Measurements from ENCODE around the gene SH3BGRL. TPM values are rescaled to one million over a fixed set of nuclear protein-coding genes. Genes with fewer than 3 reads are reported as not detected.

SH3BGRL gene
- total RNA-seq, 1 experiment from 2014 or later: 32.4 TPM

- no peaks in the 10 kb centered on the region for H3K79me2 ChIP-seq (ENCODE audit: insufficient read depth, low read length)
- no peaks in the 10 kb centered on the region for H3K9me2 ChIP-seq (ENCODE audit: insufficient read depth)
- ATAC-seq: no peak
- no peak overlapping the region for H3K4me2 ChIP-seq (ENCODE audit: low read length)
- RAD21 ChIA-PET (ENCODE audit: low non-redundant PET in 1 of 2, low total read pairs in 2 of 2, uncharacterized antibody in 2 of 2, unreplicated experiment in 2 of 2): no interaction called here
- CTCF ChIA-PET: no interaction called here
- POLR2A ChIA-PET: no interaction called here
- H3K36me3 ChIP-seq (ENCODE audit: control insufficient read depth in 1 of 2, insufficient read depth in 2 of 2, low read length in 2 of 2): no peaks in the 10 kb centered on the region
- H3K9me3 ChIP-seq (ENCODE audit: control insufficient read depth in 1 of 2, insufficient read depth in 1 of 2, low read depth in 1 of 2, low read length in 2 of 2): no peaks in the 10 kb centered on the region
- intact Hi-C loops (cut with micrococcal nuclease): no loop called here
- TF ChIP-seq EZH2 (IDR thresholded peaks at IDR 0.05) (no peak), EZH2phosphoT487 (IDR thresholded peaks at IDR 0.05; ENCODE audit: borderline replicate concordance) (no peak), REST (IDR thresholded peaks at IDR 0.05; ENCODE audit: low read depth) (no peak), SP1 (IDR thresholded peaks at IDR 0.05; ENCODE audit: low read depth) (no peak), RAD21 (IDR thresholded peaks at IDR 0.05; ENCODE audit: low read depth) (no peak), ELF1 (IDR thresholded peaks at IDR 0.05; ENCODE audit: borderline replicate concordance, low read depth) (no peak), SRF (IDR thresholded peaks at IDR 0.05; ENCODE audit: low read depth) (no peak), FOSL1 (IDR thresholded peaks at IDR 0.05; ENCODE audit: low read depth) (no peak), CBX3 (IDR thresholded peaks at IDR 0.05; ENCODE audit: low read depth) (no peak), SIN3A (IDR thresholded peaks at IDR 0.05; ENCODE audit: low read depth) (no peak), ATF3 (IDR thresholded peaks at IDR 0.05) (no peak), JUND (IDR thresholded peaks at IDR 0.05) (no peak), MAX (IDR thresholded peaks at IDR 0.05) (no peak), CTCF (IDR thresholded peaks at IDR 0.05 in 2 of 3, conservative IDR thresholded peaks at IDR 0.05 in 1 of 3; ENCODE audit: borderline replicate concordance in 1 of 3, insufficient read depth in 1 of 3, low read depth in 2 of 3, low read length in 2 of 3) (no peak), ZBTB33 (IDR thresholded peaks at IDR 0.05; ENCODE audit: extremely low read depth, insufficient replicate concordance, low read length) (no peak)
- H3K27ac ChIP-seq (ENCODE audit: low read depth, low read length): no peak overlapping the region
- H4K20me1 ChIP-seq (ENCODE audit: insufficient read depth): no peaks in the 10 kb centered on the region
- no peak for DNase-seq (ENCODE audit: low read depth, low spot score)
- BruUV-seq (replicated peaks): no TSS peak
- no peak overlapping the region for H2AFZ ChIP-seq (ENCODE audit: low read depth, low read length, poor library complexity, severe bottlenecking)
- no peak overlapping the region for H3K9ac ChIP-seq (ENCODE audit: low read length)
- H3K4me3 ChIP-seq (replicated peaks in 1 of 2; ENCODE audit: low read depth in 1 of 2, low read length in 2 of 2): no peak overlapping the region
- H3K27me3 ChIP-seq (ENCODE audit: insufficient read depth, low read length): no peaks in the 10 kb centered on the region
- no peaks in the 10 kb centered on the region for H3K4me1 ChIP-seq (ENCODE audit: control insufficient read depth in 1 of 2, insufficient read depth in 2 of 2, low read length in 2 of 2)
These were observed 29.6 kb downstream of the SH3BGRL start for GRCh38 chrX:81231476-81231875.
